ENCODE results near the gene S100A5. TPM values are rescaled to one million over a fixed set of nuclear protein-coding genes. Genes with fewer than 3 reads are reported as not detected.
A peak's percentile ranks its signal among the peaks of the same experiment; 100 is the strongest.

The S100A5 gene
- total RNA-seq, 2 experiments from 2014 or later = not detected

DNA sequence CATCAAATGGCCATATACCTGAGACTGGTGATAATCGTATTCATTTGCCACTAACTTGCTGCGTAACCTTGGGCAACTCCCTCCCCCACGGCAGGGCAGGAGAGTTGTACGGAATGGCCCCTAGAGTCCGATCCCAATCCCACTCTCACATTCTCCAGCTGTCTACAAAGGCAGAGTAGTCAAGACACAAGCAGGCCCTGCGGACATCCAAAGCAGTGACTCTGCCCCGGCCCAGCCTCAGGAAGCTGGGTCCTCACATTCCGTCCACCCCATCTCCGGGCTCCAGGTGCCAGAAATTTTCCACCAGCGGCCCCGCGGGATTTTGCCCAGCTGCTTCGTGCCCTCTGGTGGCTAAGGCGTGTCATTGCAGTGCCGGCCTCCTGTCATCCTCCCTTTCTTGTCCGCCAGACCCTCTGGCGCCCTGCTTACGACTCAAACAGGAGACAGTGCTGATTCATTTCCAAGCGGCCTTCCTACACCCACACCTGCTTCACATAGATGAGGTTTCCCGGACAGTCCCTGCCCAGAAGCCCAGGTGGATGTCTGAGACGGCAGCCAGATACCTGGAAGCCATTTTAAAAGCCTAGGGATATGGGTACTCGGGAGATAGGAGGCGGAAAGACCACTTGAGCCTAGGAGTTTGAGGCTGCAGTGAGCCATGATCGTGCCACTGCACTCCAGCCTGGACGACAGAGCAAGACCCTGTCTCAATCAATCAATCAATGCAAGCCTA is 27.8 kb upstream of the S100A5 start:
- Histone ChIP-seq H3K4me3 (ENCODE audit: low read depth, low read length, poor library complexity, severe bottlenecking) (no peak overlapping the region), H3K4me2 (ENCODE audit: low read length) (peak overlapping the region; percentile 17; the same call in 1 of the 2 replicates), H3K27ac (ENCODE audit: low read depth, low read length, poor library complexity, severe bottlenecking) (no peak overlapping the region), H3K4me1 (ENCODE audit: insufficient read depth, low read length, poor library complexity, severe bottlenecking) (peaks cover 17% of the 10 kb centered on the region), H4K20me1 (ENCODE audit: insufficient read depth, low read length) (no peaks in the 10 kb centered on the region), H3K9me2 (ENCODE audit: insufficient read depth, low read length) (no peaks in the 10 kb centered on the region), H3K9me3 (ENCODE audit: low read length) (no peaks in the 10 kb centered on the region), H3K79me2 (ENCODE audit: insufficient read depth, low read depth, low read length) (no peaks in the 10 kb centered on the region), H2AFZ (ENCODE audit: low read length) (peak overlapping the region; percentile 77; the same call in 1 of the 2 replicates), H3K36me3 (ENCODE audit: insufficient read depth, low read length) (no peaks in the 10 kb centered on the region)
- POLR2A ChIA-PET = no interaction called here
- CTCF ChIA-PET (ENCODE audit: unreplicated experiment) = interaction anchor here (1.0 kb wide), 1 partner anchor 1043 kb away, joined by 3 read pairs; no protein-coding TSS in a partner anchor
- BruUV-seq (replicated peaks) = no TSS peak
- DNase-seq (ENCODE audit: low spot score) = peak; percentile 74
- intact Hi-C loops (cut with micrococcal nuclease; ENCODE audit: unreplicated experiment) = loop anchor here (1.0 kb wide), 1 partner anchor 57 kb away; no protein-coding TSS in a partner anchor
- TF ChIP-seq EZH2phosphoT487 (IDR thresholded peaks at IDR 0.05; ENCODE audit: borderline replicate concordance, low read depth, low read length) = no peak
- TF ChIP-seq, protein P1, sequence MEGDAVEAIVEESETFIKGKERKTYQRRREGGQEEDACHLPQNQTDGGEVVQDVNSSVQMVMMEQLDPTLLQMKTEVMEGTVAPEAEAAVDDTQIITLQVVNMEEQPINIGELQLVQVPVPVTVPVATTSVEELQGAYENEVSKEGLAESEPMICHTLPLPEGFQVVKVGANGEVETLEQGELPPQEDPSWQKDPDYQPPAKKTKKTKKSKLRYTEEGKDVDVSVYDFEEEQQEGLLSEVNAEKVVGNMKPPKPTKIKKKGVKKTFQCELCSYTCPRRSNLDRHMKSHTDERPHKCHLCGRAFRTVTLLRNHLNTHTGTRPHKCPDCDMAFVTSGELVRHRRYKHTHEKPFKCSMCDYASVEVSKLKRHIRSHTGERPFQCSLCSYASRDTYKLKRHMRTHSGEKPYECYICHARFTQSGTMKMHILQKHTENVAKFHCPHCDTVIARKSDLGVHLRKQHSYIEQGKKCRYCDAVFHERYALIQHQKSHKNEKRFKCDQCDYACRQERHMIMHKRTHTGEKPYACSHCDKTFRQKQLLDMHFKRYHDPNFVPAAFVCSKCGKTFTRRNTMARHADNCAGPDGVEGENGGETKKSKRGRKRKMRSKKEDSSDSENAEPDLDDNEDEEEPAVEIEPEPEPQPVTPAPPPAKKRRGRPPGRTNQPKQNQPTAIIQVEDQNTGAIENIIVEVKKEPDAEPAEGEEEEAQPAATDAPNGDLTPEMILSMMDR (conservative IDR thresholded peaks at IDR 0.05; ENCODE audit: low read length) = peak; percentile 96

DNA sequence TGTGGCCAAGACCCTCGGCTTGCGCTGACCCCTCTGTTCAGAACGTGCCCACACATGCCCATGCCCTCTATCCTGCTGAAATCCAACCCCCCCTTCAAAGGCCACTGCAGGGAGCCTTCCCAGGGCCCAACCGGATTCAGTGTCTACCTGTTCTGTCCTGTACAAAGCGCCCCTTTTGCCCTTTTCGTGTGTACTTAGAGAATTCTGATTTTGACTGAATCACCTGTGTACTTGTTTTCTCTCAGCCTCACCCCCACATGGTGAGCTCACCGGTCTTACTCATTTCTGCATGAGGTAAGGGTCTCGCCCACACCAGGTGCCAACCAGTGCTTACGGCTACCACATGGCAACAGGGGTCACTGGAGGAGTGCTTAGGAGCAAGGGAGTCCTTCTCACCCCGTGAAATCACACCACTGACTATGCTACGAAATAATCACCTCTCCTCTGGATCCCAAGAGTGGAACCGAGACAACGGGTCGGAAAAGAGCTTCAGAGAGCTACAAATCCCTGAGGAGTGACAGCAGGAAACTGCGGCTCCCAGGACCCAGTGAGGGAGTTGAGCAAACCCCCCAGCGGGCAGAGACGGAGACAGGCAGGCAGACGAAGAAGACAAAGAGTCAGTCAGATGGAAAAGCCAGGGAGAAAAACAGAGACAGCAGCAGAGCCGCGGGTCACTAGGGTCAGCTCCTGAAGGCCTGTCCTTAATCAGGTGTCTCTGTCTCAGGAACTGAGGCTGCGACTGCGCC is 27.1 kb upstream of the S100A5 start:
- no TSS peak for BruUV-seq (replicated peaks)
- Histone ChIP-seq H4K20me1 (ENCODE audit: insufficient read depth, low read length) (no peaks in the 10 kb centered on the region), H2AFZ (ENCODE audit: low read length) (no peak overlapping the region), H3K4me2 (ENCODE audit: low read length) (no peak overlapping the region), H3K9me2 (ENCODE audit: insufficient read depth, low read length) (no peaks in the 10 kb centered on the region), H3K4me3 (ENCODE audit: low read depth, low read length, poor library complexity, severe bottlenecking) (no peak overlapping the region), H3K27ac (ENCODE audit: low read depth, low read length, poor library complexity, severe bottlenecking) (no peak overlapping the region), H3K79me2 (ENCODE audit: insufficient read depth, low read depth, low read length) (no peaks in the 10 kb centered on the region), H3K4me1 (ENCODE audit: insufficient read depth, low read length, poor library complexity, severe bottlenecking) (peaks cover 15% of the 10 kb centered on the region), H3K36me3 (ENCODE audit: insufficient read depth, low read length) (no peaks in the 10 kb centered on the region), H3K9me3 (ENCODE audit: low read length) (no peaks in the 10 kb centered on the region)
- TF ChIP-seq, protein P1 (conservative IDR thresholded peaks at IDR 0.05; ENCODE audit: low read length) = no peak
- no peak for TF ChIP-seq EZH2phosphoT487 (IDR thresholded peaks at IDR 0.05; ENCODE audit: borderline replicate concordance, low read depth, low read length)
- ChIA-PET CTCF (ENCODE audit: unreplicated experiment) (interaction anchor here (0.6 to 1.0 kb wide), 2 partner anchors 168 to 1044 kb away, joined by 3 read pairs; no protein-coding TSS in a partner anchor), POLR2A (interaction anchor here (0.7 kb wide), 1 partner anchor 28 kb away, joined by 3 read pairs; no protein-coding TSS in a partner anchor)
- intact Hi-C loops (cut with micrococcal nuclease; ENCODE audit: unreplicated experiment) = loop anchor here (1.0 kb wide), 1 partner anchor 56 kb away; no protein-coding TSS in a partner anchor
- no peak for DNase-seq (ENCODE audit: low spot score)
